ENCODE results near the gene XRCC4.

Gene XRCC4

GRCh38 chr5:83092619-83093018 lies 15.3 kb downstream of the XRCC4 start:
- no peak for DNase-seq (ENCODE audit: low spot score in 2 of 2)
- H3K9me3 Mint-ChIP-seq: peaks cover 11% of the 10 kb centered on the region
- ATAC-seq (ENCODE audit: low read depth): no peak
- H3K27me3 Mint-ChIP-seq: no peaks in the 10 kb centered on the region
- no peak overlapping the region for H3K4me3 Mint-ChIP-seq
- H3K4me1 Mint-ChIP-seq: peaks cover 13% of the 10 kb centered on the region
- no peak overlapping the region for H3K27ac Mint-ChIP-seq
- H3K36me3 Mint-ChIP-seq: peaks cover 14% of the 10 kb centered on the region

- Mint-ChIP-seq H3K27ac (no peak overlapping the region), H3K4me3 (no peak overlapping the region), H3K36me3 (peaks cover 14% of the 10 kb centered on the region)
Observed at GRCh38 chr5:83093692-83094091, 16.3 kb downstream of the XRCC4 start.

GRCh38 chr5:83095163-83095956 lies 18.0 kb downstream of the XRCC4 start:
- peaks cover 15% of the 10 kb centered on the region for H3K4me1 Mint-ChIP-seq
- H3K27ac Mint-ChIP-seq: no peak overlapping the region
- H3K36me3 Mint-ChIP-seq: peaks cover 14% of the 10 kb centered on the region
- peaks cover 11% of the 10 kb centered on the region for H3K9me3 Mint-ChIP-seq
- no peak for ATAC-seq (ENCODE audit: low read depth)
- no peak overlapping the region for H3K4me3 Mint-ChIP-seq
- H3K27me3 Mint-ChIP-seq: no peaks in the 10 kb centered on the region
- no peak for DNase-seq (ENCODE audit: low spot score in 2 of 2)

More at GRCh38 chr5:83093692-83094091, 16.3 kb downstream of the XRCC4 start:
- DNase-seq (ENCODE audit: low spot score in 2 of 2) (no peak), ATAC-seq (ENCODE audit: low read depth) (no peak)
- Mint-ChIP-seq H3K9me3 (peaks cover 11% of the 10 kb centered on the region), H3K4me1 (peaks cover 15% of the 10 kb centered on the region), H3K27me3 (no peaks in the 10 kb centered on the region)

GRCh38 chr5:83095957-83096539 lies 18.7 kb downstream of the XRCC4 start:
- peaks cover 12% of the 10 kb centered on the region for H3K36me3 Mint-ChIP-seq
- H3K27me3 Mint-ChIP-seq: no peaks in the 10 kb centered on the region
- peaks cover 15% of the 10 kb centered on the region for H3K4me1 Mint-ChIP-seq
- H3K27ac Mint-ChIP-seq: no peak overlapping the region
- no peak overlapping the region for H3K4me3 Mint-ChIP-seq
- DNase-seq (ENCODE audit: low spot score in 2 of 2) (no peak), ATAC-seq (ENCODE audit: low read depth) (no peak)
- H3K9me3 Mint-ChIP-seq: peaks cover 9% of the 10 kb centered on the region

GRCh38 chr5:83096660-83097339 lies 19.5 kb downstream of the XRCC4 start:
- Mint-ChIP-seq H3K27me3 (no peaks in the 10 kb centered on the region), H3K4me3 (no peak overlapping the region), H3K9me3 (peaks cover 9% of the 10 kb centered on the region), H3K36me3 (peaks cover 12% of the 10 kb centered on the region), H3K27ac (no peak overlapping the region), H3K4me1 (peaks cover 15% of the 10 kb centered on the region)
- ATAC-seq (ENCODE audit: low read depth) (no peak), DNase-seq (ENCODE audit: low spot score in 2 of 2) (no peak)

- Mint-ChIP-seq H3K4me1 (peaks cover 6% of the 10 kb centered on the region), H3K27ac (no peak overlapping the region), H3K4me3 (no peak overlapping the region), H3K9me3 (peaks cover 7% of the 10 kb centered on the region), H3K36me3 (peaks cover 10% of the 10 kb centered on the region), H3K27me3 (no peaks in the 10 kb centered on the region)
- ATAC-seq (ENCODE audit: low read depth) (no peak), DNase-seq (ENCODE audit: low spot score in 2 of 2) (no peak)
Observed at GRCh38 chr5:83097689-83098231, 20.4 kb downstream of the XRCC4 start.

- ATAC-seq (ENCODE audit: low read depth): no peak
- no peak for DNase-seq (ENCODE audit: low spot score in 2 of 2)
- no peak overlapping the region for H3K4me3 Mint-ChIP-seq
- H3K4me1 Mint-ChIP-seq: peaks cover 4% of the 10 kb centered on the region
- H3K9me3 Mint-ChIP-seq: peaks cover 4% of the 10 kb centered on the region
- no peak overlapping the region for H3K27ac Mint-ChIP-seq
- peaks cover 7% of the 10 kb centered on the region for H3K36me3 Mint-ChIP-seq
- H3K27me3 Mint-ChIP-seq: no peaks in the 10 kb centered on the region
Observed at GRCh38 chr5:83099001-83099400, 21.7 kb downstream of the XRCC4 start.

- H3K4me1 Mint-ChIP-seq: peaks cover 2% of the 10 kb centered on the region
- no peak for ATAC-seq (ENCODE audit: low read depth)
- H3K27ac Mint-ChIP-seq: no peak overlapping the region
- peaks cover 4% of the 10 kb centered on the region for H3K36me3 Mint-ChIP-seq
- H3K9me3 Mint-ChIP-seq: peaks cover under 1% of the 10 kb centered on the region
- DNase-seq (ENCODE audit: low spot score in 2 of 2): no peak
- H3K4me3 Mint-ChIP-seq: no peak overlapping the region
- H3K27me3 Mint-ChIP-seq: no peaks in the 10 kb centered on the region
Observed at GRCh38 chr5:83099445-83099844, 22.1 kb downstream of the XRCC4 start.

- Mint-ChIP-seq H3K36me3 (no peaks in the 10 kb centered on the region), H3K9me3 (no peaks in the 10 kb centered on the region), H3K27me3 (no peaks in the 10 kb centered on the region), H3K4me3 (no peak overlapping the region), H3K4me1 (peaks cover 2% of the 10 kb centered on the region), H3K27ac (no peak overlapping the region)
- no peak for ATAC-seq (ENCODE audit: low read depth)
- DNase-seq (ENCODE audit: low spot score in 2 of 2): no peak
Observed at GRCh38 chr5:83101514-83101913, 24.2 kb downstream of the XRCC4 start.

- DNase-seq (ENCODE audit: low spot score in 2 of 2): no peak
- Mint-ChIP-seq H3K27ac (no peak overlapping the region), H3K4me3 (no peak overlapping the region), H3K4me1 (peaks cover 2% of the 10 kb centered on the region), H3K36me3 (peaks cover 4% of the 10 kb centered on the region), H3K27me3 (no peaks in the 10 kb centered on the region), H3K9me3 (no peaks in the 10 kb centered on the region)
- ATAC-seq (ENCODE audit: low read depth): no peak
Observed at GRCh38 chr5:83102364-83102980, 25.1 kb downstream of the XRCC4 start.

- no peaks in the 10 kb centered on the region for H3K27me3 Mint-ChIP-seq
- no peaks in the 10 kb centered on the region for H3K4me1 Mint-ChIP-seq
- H3K4me3 Mint-ChIP-seq: no peak overlapping the region
- DNase-seq (ENCODE audit: low spot score in 2 of 2): no peak
- H3K36me3 Mint-ChIP-seq: peaks cover 7% of the 10 kb centered on the region
- H3K9me3 Mint-ChIP-seq: no peaks in the 10 kb centered on the region
- no peak overlapping the region for H3K27ac Mint-ChIP-seq
- no peak for ATAC-seq (ENCODE audit: low read depth)
Observed at GRCh38 chr5:83104021-83104420, 26.7 kb downstream of the XRCC4 start.

GRCh38 chr5:83107692-83108420 lies 30.5 kb downstream of the XRCC4 start:
- DNase-seq (ENCODE audit: low spot score in 2 of 2) (no peak), ATAC-seq (ENCODE audit: low read depth) (no peak)
- Mint-ChIP-seq H3K4me3 (no peak overlapping the region), H3K36me3 (peaks cover 18% of the 10 kb centered on the region), H3K9me3 (no peaks in the 10 kb centered on the region), H3K4me1 (no peaks in the 10 kb centered on the region), H3K27ac (no peak overlapping the region), H3K27me3 (no peaks in the 10 kb centered on the region)

GRCh38 chr5:83109380-83109779 lies 32.0 kb downstream of the XRCC4 start:
- H3K4me1 Mint-ChIP-seq: no peaks in the 10 kb centered on the region
- H3K9me3 Mint-ChIP-seq: no peaks in the 10 kb centered on the region
- DNase-seq (ENCODE audit: low spot score in 2 of 2): no peak
- no peak for ATAC-seq (ENCODE audit: low read depth)
- H3K4me3 Mint-ChIP-seq: no peak overlapping the region
- no peak overlapping the region for H3K27ac Mint-ChIP-seq
- H3K36me3 Mint-ChIP-seq: peaks cover 28% of the 10 kb centered on the region
- no peaks in the 10 kb centered on the region for H3K27me3 Mint-ChIP-seq

All from memory B cell (primary cell).